Stimulated activated CD8-positive, alpha-beta memory T cell treated with anti-CD3 and anti-CD28 coated beads, Interleukin-2, amount 100 ng/mL, for 48 hours (primary cell): ENCODE data around the gene FRK.
"Not testable (repeated sequence)": the region's sequence is repeated elsewhere in the genome, so short reads cannot be mapped to it uniquely, and the experiment has no call there.

Source experiments
- DNase-seq, 2 donors: peaks; one replicate each; pipeline ENCODE4 v3.0.0-alpha.2; 2020; ENCODE audit warnings: low read depth in 2 of 2

Gene FRK

GRCh38 chr6:115888687-115889470, 171.8 kb downstream of the FRK start:
- DNase-seq, result not testable (repeated sequence)

- DNase-seq, result no peak
Measured at GRCh38 chr6:115887891-115888290, 172.8 kb downstream of the FRK start.

GRCh38 chr6:115885636-115886366, 174.9 kb downstream of the FRK start:
- no peak for DNase-seq

GRCh38 chr6:115882771-115883170, 177.9 kb downstream of the FRK start:
- no peak for DNase-seq

GRCh38 chr6:115882174-115882573, 178.5 kb downstream of the FRK start:
- DNase-seq, result no peak
